HCT116 (cell line): Measurements from ENCODE around the gene CAMK2A.

Experiments
- CTCF ChIP-seq, 3 experiments: fragments of 200-600 bp in 1 of 3; sonication (generic) in 1 of 3; IDR thresholded peaks in 2 of 3; conservative IDR thresholded peaks in 1 of 3; 2 replicates each; pipeline ENCODE4 v1.5.1; 2012 to 2017; ENCODE audit warnings: low read depth in 2 of 3, low read length in 2 of 3, antibody characterized with exemption in 1 of 3, borderline replicate concordance in 1 of 3, control low read depth in 1 of 3, mild to moderate bottlenecking in 1 of 3, mixed read lengths in 1 of 3, mixed run types in 1 of 3, moderate library complexity in 1 of 3; ENCODE audit not compliant: insufficient read depth in 1 of 3
- POLR2A ChIP-seq: IDR thresholded peaks from 2 replicates; pipeline ENCODE4 v1.7.0; 2011; ENCODE audit warnings: borderline replicate concordance; ENCODE audit not compliant: insufficient read depth, insufficient read length; ENCODE audit errors: extremely low read depth
- POLR2AphosphoS5 ChIP-seq: IDR thresholded peaks from 2 replicates; pipeline ENCODE4 v1.6.1; 2011; ENCODE audit warnings: mild to moderate bottlenecking, low read depth, low read length, moderate library complexity

- TF ChIP-seq POLR2AphosphoS5 = no peak
- TF ChIP-seq CTCF (IDR thresholded peaks at IDR 0.05 in 2 of 3, conservative IDR thresholded peaks at IDR 0.05 in 1 of 3; ENCODE audit: borderline replicate concordance in 1 of 3, insufficient read depth in 1 of 3, low read depth in 2 of 3, low read length in 2 of 3) = no peak
- TF ChIP-seq POLR2A = no peak
Observed at GRCh38 chr5:150239099-150239793, 50.3 kb downstream of the CAMK2A start.
